T-helper 17 cell (primary cell): Measurements from ENCODE around the gene FUT6. TPM values are rescaled to one million over a fixed set of nuclear protein-coding genes. Genes with fewer than 3 reads are reported as not detected.
"Not testable (repeated sequence)": the region's sequence is repeated elsewhere in the genome, so short reads cannot be mapped to it uniquely, and the experiment has no call there.

Experiments
- ATAC-seq: fragments of 150-1000 bp; cut with Tn5 transposase; 2 replicates; pipeline ENCODE4 v1.10.0; 2021; ENCODE audit warnings: mild to moderate bottlenecking, moderate library complexity
- DNase-seq, 3 donors: peaks; one replicate each; pipeline versions ENCODE4 v3.0.0 to v3.0.0-alpha.2; 2020 to 2021
- H3K9me3 ChIP-seq: one replicate; pipeline ENCODE4 v1.7.0; 2013; ENCODE audit warnings: low read length, mild to moderate bottlenecking; ENCODE audit not compliant: control insufficient read depth, poor library complexity, severe bottlenecking
- H3K27ac Mint-ChIP-seq: one replicate; pipeline ENCODE4 v1.8.0; 2022; ENCODE audit warnings: mild to moderate bottlenecking, moderate library complexity, mixed read lengths
- H3K27me3 Mint-ChIP-seq: one replicate; pipeline ENCODE4 v1.8.0; 2022; ENCODE audit warnings: mixed read lengths
- H3K36me3 Mint-ChIP-seq: one replicate; pipeline ENCODE4 v1.8.0; 2022; ENCODE audit warnings: low read depth, mixed read lengths
- H3K4me1 Mint-ChIP-seq: one replicate; pipeline ENCODE4 v1.8.0; 2022; ENCODE audit warnings: mild to moderate bottlenecking, mixed read lengths
- H3K4me3 Mint-ChIP-seq: one replicate; pipeline ENCODE4 v1.8.0; 2022; ENCODE audit warnings: mild to moderate bottlenecking, moderate library complexity, mixed read lengths
- total RNA-seq, 4 donors: library from RNA in 2 of 4; stranded (reverse) in 2 of 4; gene quantifications; one replicate each; pipeline ENCODE4 v1.2.3 and lab custom pipeline; 2022 to 2026

Gene FUT6
- total RNA-seq, 2 donors from 2014 or later = not detected

- H3K4me1 Mint-ChIP-seq, H3K36me3 Mint-ChIP-seq, H3K4me3 Mint-ChIP-seq, H3K27me3 Mint-ChIP-seq, H3K9me3 ChIP-seq, ATAC-seq, DNase-seq, H3K27ac Mint-ChIP-seq: not testable (repeated sequence)
Observed at GRCh38 chr19:5848621-5849020, 9.1 kb upstream of the FUT6 start.

- not testable (repeated sequence) for H3K27me3 Mint-ChIP-seq, H3K36me3 Mint-ChIP-seq, H3K27ac Mint-ChIP-seq, H3K4me3 Mint-ChIP-seq, DNase-seq, ATAC-seq, H3K9me3 ChIP-seq, H3K4me1 Mint-ChIP-seq
Observed at GRCh38 chr19:5847846-5848245, 8.3 kb upstream of the FUT6 start.

- no peaks in the 10 kb centered on the region for H3K27me3 Mint-ChIP-seq
Observed at GRCh38 chr19:5844456-5845433, 5.2 kb upstream of the FUT6 start.

GRCh38 chr19:5843295-5843927 is 3.9 kb upstream of the FUT6 start:
- Mint-ChIP-seq H3K36me3 (no peaks in the 10 kb centered on the region), H3K27ac (no peak overlapping the region), H3K4me1 (no peaks in the 10 kb centered on the region), H3K4me3 (no peak overlapping the region), H3K27me3 (peaks cover 2% of the 10 kb centered on the region)
- ATAC-seq (no peak), DNase-seq (no peak)
- no peaks in the 10 kb centered on the region for H3K9me3 ChIP-seq

More at GRCh38 chr19:5844456-5845433, 5.2 kb upstream of the FUT6 start:
- no peaks in the 10 kb centered on the region for H3K9me3 ChIP-seq
- H3K27ac Mint-ChIP-seq = no peak overlapping the region
- H3K36me3 Mint-ChIP-seq = no peaks in the 10 kb centered on the region
- ATAC-seq = no peak
- no peak for DNase-seq
- H3K4me1 Mint-ChIP-seq = no peaks in the 10 kb centered on the region
- H3K4me3 Mint-ChIP-seq = no peak overlapping the region

- not testable (repeated sequence) for ATAC-seq, H3K4me1 Mint-ChIP-seq, H3K4me3 Mint-ChIP-seq, DNase-seq, H3K36me3 Mint-ChIP-seq, H3K27ac Mint-ChIP-seq, H3K9me3 ChIP-seq, H3K27me3 Mint-ChIP-seq
Observed at GRCh38 chr19:5841735-5842111, 2.2 kb upstream of the FUT6 start.

- no peak overlapping the region for H3K27ac Mint-ChIP-seq
- no peaks in the 10 kb centered on the region for H3K36me3 Mint-ChIP-seq
- ATAC-seq = no peak
- peaks cover 3% of the 10 kb centered on the region for H3K4me1 Mint-ChIP-seq
- DNase-seq = no peak
- peaks cover 7% of the 10 kb centered on the region for H3K27me3 Mint-ChIP-seq
- no peaks in the 10 kb centered on the region for H3K9me3 ChIP-seq
- no peak overlapping the region for H3K4me3 Mint-ChIP-seq
Observed at GRCh38 chr19:5838353-5839064, 993 bp downstream of the FUT6 start.

- no peak for ATAC-seq
- Mint-ChIP-seq H3K4me3 (no peak overlapping the region), H3K27ac (no peak overlapping the region), H3K27me3 (peaks cover 7% of the 10 kb centered on the region), H3K4me1 (peaks cover 3% of the 10 kb centered on the region), H3K36me3 (no peaks in the 10 kb centered on the region)
- no peak for DNase-seq
- H3K9me3 ChIP-seq = no peaks in the 10 kb centered on the region
Observed at GRCh38 chr19:5837761-5838352, 1.6 kb downstream of the FUT6 start.

GRCh38 chr19:5832527-5833216 is 6.8 kb downstream of the FUT6 start:
- Mint-ChIP-seq H3K36me3 (peaks cover 2% of the 10 kb centered on the region), H3K4me1 (peaks cover 2% of the 10 kb centered on the region), H3K4me3 (no peak overlapping the region), H3K27ac (no peak overlapping the region), H3K27me3 (peaks cover 8% of the 10 kb centered on the region)
- ATAC-seq (no peak), DNase-seq (no peak)
- H3K9me3 ChIP-seq = no peaks in the 10 kb centered on the region

GRCh38 chr19:5832061-5832460 is 7.4 kb downstream of the FUT6 start:
- peaks cover 8% of the 10 kb centered on the region for H3K27me3 Mint-ChIP-seq
- no peak overlapping the region for H3K27ac Mint-ChIP-seq
- peaks cover 5% of the 10 kb centered on the region for H3K4me1 Mint-ChIP-seq
- peaks cover 4% of the 10 kb centered on the region for H3K36me3 Mint-ChIP-seq
- H3K9me3 ChIP-seq = no peaks in the 10 kb centered on the region
- H3K4me3 Mint-ChIP-seq = no peak overlapping the region
- ATAC-seq = no peak
- no peak for DNase-seq

- no peaks in the 10 kb centered on the region for H3K9me3 ChIP-seq
- DNase-seq (no peak), ATAC-seq (no peak)
- peaks cover 6% of the 10 kb centered on the region for H3K4me1 Mint-ChIP-seq
- no peak overlapping the region for H3K27ac Mint-ChIP-seq
- no peak overlapping the region for H3K4me3 Mint-ChIP-seq
- peaks cover 8% of the 10 kb centered on the region for H3K27me3 Mint-ChIP-seq
- peaks cover 4% of the 10 kb centered on the region for H3K36me3 Mint-ChIP-seq
Observed at GRCh38 chr19:5831159-5831558, 8.3 kb downstream of the FUT6 start.

- ATAC-seq (no peak), DNase-seq (no peak)
- no peaks in the 10 kb centered on the region for H3K9me3 ChIP-seq
- H3K27ac Mint-ChIP-seq = peak overlapping the region; percentile 60
- H3K27me3 Mint-ChIP-seq = peaks cover 8% of the 10 kb centered on the region
- H3K4me1 Mint-ChIP-seq = peaks cover 6% of the 10 kb centered on the region
- H3K4me3 Mint-ChIP-seq = no peak overlapping the region
- H3K36me3 Mint-ChIP-seq = peaks cover 4% of the 10 kb centered on the region
Observed at GRCh38 chr19:5829567-5830310, 9.8 kb downstream of the FUT6 start.
